CD14-positive monocyte (primary cell): Measurements from ENCODE around the gene CRYBG1. TPM values are rescaled to one million over a fixed set of nuclear protein-coding genes. Genes with fewer than 3 reads are reported as not detected.

Experiments
- DNase-seq, 3 donors: peaks; one replicate each; pipeline ENCODE4 v3.0.0-alpha.2; 2011 to 2022
- H2AFZ ChIP-seq: 2 replicates; pipeline ENCODE4 v1.6.0; 2012; ENCODE audit warnings: mild to moderate bottlenecking, low read depth, low read length, inconsistent platforms; ENCODE audit not compliant: insufficient read depth, poor library complexity, severe bottlenecking
- H3K27ac ChIP-seq, 2 donors: 1 replicate in 1 of 2; 2 replicates in 1 of 2; pipeline ENCODE4 v1.5.1; 2012 to 2013; ENCODE audit warnings: low read length in 2 of 2, control low read depth in 1 of 2, inconsistent platforms in 1 of 2, low read depth in 1 of 2, mild to moderate bottlenecking in 1 of 2
- H3K27me3 ChIP-seq, 2 donors: one replicate each; pipeline versions ENCODE4 v1.6.0 to v1.6.1; 2011 to 2013; ENCODE audit warnings: low read length in 2 of 2; ENCODE audit not compliant: control insufficient read depth in 2 of 2, insufficient read depth in 2 of 2
- H3K36me3 ChIP-seq, 2 donors: replicated peaks in 1 of 2; 1 replicate in 1 of 2; 2 replicates in 1 of 2; pipeline versions ENCODE4 v1.5.1 to v1.6.1; 2012 to 2013; ENCODE audit warnings: low read length in 2 of 2, control low read depth in 1 of 2, inconsistent platforms in 1 of 2, mild to moderate bottlenecking in 1 of 2; ENCODE audit not compliant: insufficient read depth in 2 of 2, control insufficient read depth in 1 of 2
- H3K4me1 ChIP-seq, 2 donors: 1 replicate in 1 of 2; 2 replicates in 1 of 2; pipeline versions ENCODE4 v1.5.1 to v1.6.1; 2012 to 2013; ENCODE audit warnings: low read length in 2 of 2, control low read depth in 1 of 2, inconsistent platforms in 1 of 2, mild to moderate bottlenecking in 1 of 2, moderate library complexity in 1 of 2; ENCODE audit not compliant: insufficient read depth in 2 of 2, control insufficient read depth in 1 of 2
- H3K4me2 ChIP-seq: replicated peaks from 2 replicates; pipeline ENCODE3; 2012; ENCODE audit warnings: low read length, moderate library complexity, mild to moderate bottlenecking; ENCODE audit not compliant: poor library complexity, severe bottlenecking; ENCODE audit errors: extremely low read depth
- H3K4me3 ChIP-seq, 3 experiments: fragments of 200-600 bp in 1 of 3; sonication (generic) in 1 of 3; replicated peaks in 1 of 3; 1 replicate in 2 of 3; 2 replicates in 1 of 3; pipeline ENCODE4 v1.5.1; 2011 to 2013; ENCODE audit warnings: low read length in 3 of 3, mild to moderate bottlenecking in 3 of 3, control low read depth in 2 of 3, low read depth in 2 of 3, inconsistent platforms in 1 of 3, moderate library complexity in 1 of 3
- H3K79me2 ChIP-seq: 2 replicates; pipeline ENCODE4 v1.6.0; 2012; ENCODE audit warnings: mild to moderate bottlenecking, control low read depth, inconsistent platforms, low read length, moderate library complexity; ENCODE audit not compliant: insufficient read depth
- H3K9ac ChIP-seq: 2 replicates; pipeline ENCODE4 v1.6.0; 2017; ENCODE audit warnings: low read length, mild to moderate bottlenecking; ENCODE audit not compliant: insufficient read depth, poor library complexity, severe bottlenecking
- H3K9me3 ChIP-seq, 2 donors: replicated peaks in 1 of 2; 1 replicate in 1 of 2; 2 replicates in 1 of 2; pipeline versions ENCODE4 v1.5.1 to v1.6.1; 2012 to 2013; ENCODE audit warnings: low read length in 2 of 2, control low read depth in 1 of 2; ENCODE audit not compliant: control insufficient read depth in 1 of 2, insufficient read depth in 1 of 2
- H4K20me1 ChIP-seq: 2 replicates; pipeline ENCODE4 v1.6.0; 2012; ENCODE audit warnings: mild to moderate bottlenecking, low read length, control low read depth, moderate library complexity; ENCODE audit not compliant: insufficient read depth
- H3K27ac Mint-ChIP-seq, 7 donors: one replicate each; pipeline ENCODE4 v1.8.0; 2020; ENCODE audit warnings: mild to moderate bottlenecking in 7 of 7, mixed read lengths in 7 of 7, moderate library complexity in 6 of 7, inconsistent platforms in 2 of 7
- H3K27me3 Mint-ChIP-seq, 3 donors: one replicate each; pipeline ENCODE4 v1.8.0; 2021 to 2022; ENCODE audit warnings: low read depth in 3 of 3, mild to moderate bottlenecking in 3 of 3, mixed read lengths in 3 of 3, moderate library complexity in 3 of 3, inconsistent platforms in 1 of 3
- H3K36me3 Mint-ChIP-seq, 2 donors: one replicate each; pipeline ENCODE4 v1.8.0; 2020; ENCODE audit warnings: mixed read lengths in 2 of 2, inconsistent platforms in 1 of 2, mild to moderate bottlenecking in 1 of 2
- H3K4me1 Mint-ChIP-seq: one replicate; pipeline ENCODE4 v1.8.0; 2020; ENCODE audit warnings: mild to moderate bottlenecking, mixed read lengths
- H3K4me3 Mint-ChIP-seq, 2 donors: one replicate each; pipeline ENCODE4 v1.8.0; 2020; ENCODE audit warnings: mild to moderate bottlenecking in 2 of 2, mixed read lengths in 2 of 2, moderate library complexity in 1 of 2
- H3K9me3 Mint-ChIP-seq, 7 donors: one replicate each; pipeline ENCODE4 v1.8.0; 2020 to 2022; ENCODE audit warnings: mixed read lengths in 7 of 7, mild to moderate bottlenecking in 6 of 7, moderate library complexity in 6 of 7, inconsistent platforms in 2 of 7
- WGBS: methylation state at CpG from one replicate; pipeline ENCODE4 v1.1.5; 2013; ENCODE audit warnings: missing lambda C conversion rate; ENCODE audit not compliant: insufficient coverage; 5-methylcytosine and 5-hydroxymethylcytosine counted together
- intact Hi-C, 2 donors: fragments of 100-400 bp; cut with micrococcal nuclease; formaldehyde crosslinking; loops; one replicate each; pipeline versions ENCODE4 v1.15.0 to v1.15.1; 2023
- polyA plus RNA-seq, 3 donors: library from polyadenylated mRNA; depleted of rRNA in 1 of 3; unstranded in 2 of 3; stranded (reverse) in 1 of 3; fragments of 300-500 nt in 2 of 3; fragments of >200 nt in 1 of 3; fragmentation: Illumina TruSeq in 2 of 3; gene quantifications; 1 replicate in 2 of 3; 2 replicates in 1 of 3; pipeline ENCODE4 v1.2.3, GENCODE V29; 2012 to 2021
- TF ChIP-seq, protein P1 (sequence below): fragments of 200-600 bp; IDR thresholded peaks from one replicate; pipeline ENCODE4 v1.8.0; 2022; ENCODE audit warnings: antibody characterized with exemption, mild to moderate bottlenecking

CRYBG1 gene
- polyA plus RNA-seq, 3 donors: 7.9 to 11.9 (median 11.1) TPM

DNA sequence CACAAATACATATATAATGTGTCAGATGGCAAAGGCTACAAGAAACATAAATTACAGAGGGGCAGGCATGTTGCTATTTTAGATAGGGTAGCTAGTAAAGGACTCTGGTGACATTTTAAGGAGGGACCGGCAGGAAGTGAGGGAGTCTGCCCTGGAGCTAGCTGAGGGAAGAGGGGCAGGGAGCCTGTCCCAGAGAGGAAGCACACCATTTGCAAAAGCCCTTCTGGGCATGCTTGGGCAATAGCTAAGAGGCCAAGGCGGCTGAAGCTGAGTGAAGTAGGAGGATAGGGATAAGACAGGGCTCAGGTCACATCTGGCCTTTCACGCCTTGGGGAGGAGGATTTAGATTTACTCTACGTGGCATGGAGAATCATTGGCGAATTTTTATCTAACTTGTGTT is 172.5 kb downstream of the CRYBG1 start:
- Histone ChIP-seq H3K4me2 (peak overlapping the region; percentile 9), H3K27ac (peak overlapping the region; percentile 18 to 74), H3K36me3 (peaks cover 56 to 74% of the 10 kb centered on the region in 2 donors), H3K27me3 (no peaks in the 10 kb centered on the region), H2AFZ (peak overlapping the region; percentile 39), H3K79me2 (peaks cover 96% of the 10 kb centered on the region), H3K4me1 (peaks cover 45 to 52% of the 10 kb centered on the region in 2 donors), H4K20me1 (no peaks in the 10 kb centered on the region), H3K9ac (no peak overlapping the region), H3K4me3 (no peak overlapping the region), H3K9me3 (no peaks in the 10 kb centered on the region)
- peaks cover 52% of the 10 kb centered on the region for H3K4me1 Mint-ChIP-seq
- H3K9me3 Mint-ChIP-seq: no peaks in the 10 kb centered on the region
- H3K27ac Mint-ChIP-seq: peak overlapping the region; percentile 63 to 90 (median 81)
- intact Hi-C loops: no loop called here
- DNase-seq: peak in 2 of 3 donors; percentile 34 to 50
- WGBS: 31% methylated on average over 3 of the region's 5 CpGs
- no peak overlapping the region for H3K4me3 Mint-ChIP-seq
- peaks cover 0 to 1% (median 0%) of the 10 kb centered on the region in 3 donors for H3K27me3 Mint-ChIP-seq
- TF ChIP-seq, protein P1, sequence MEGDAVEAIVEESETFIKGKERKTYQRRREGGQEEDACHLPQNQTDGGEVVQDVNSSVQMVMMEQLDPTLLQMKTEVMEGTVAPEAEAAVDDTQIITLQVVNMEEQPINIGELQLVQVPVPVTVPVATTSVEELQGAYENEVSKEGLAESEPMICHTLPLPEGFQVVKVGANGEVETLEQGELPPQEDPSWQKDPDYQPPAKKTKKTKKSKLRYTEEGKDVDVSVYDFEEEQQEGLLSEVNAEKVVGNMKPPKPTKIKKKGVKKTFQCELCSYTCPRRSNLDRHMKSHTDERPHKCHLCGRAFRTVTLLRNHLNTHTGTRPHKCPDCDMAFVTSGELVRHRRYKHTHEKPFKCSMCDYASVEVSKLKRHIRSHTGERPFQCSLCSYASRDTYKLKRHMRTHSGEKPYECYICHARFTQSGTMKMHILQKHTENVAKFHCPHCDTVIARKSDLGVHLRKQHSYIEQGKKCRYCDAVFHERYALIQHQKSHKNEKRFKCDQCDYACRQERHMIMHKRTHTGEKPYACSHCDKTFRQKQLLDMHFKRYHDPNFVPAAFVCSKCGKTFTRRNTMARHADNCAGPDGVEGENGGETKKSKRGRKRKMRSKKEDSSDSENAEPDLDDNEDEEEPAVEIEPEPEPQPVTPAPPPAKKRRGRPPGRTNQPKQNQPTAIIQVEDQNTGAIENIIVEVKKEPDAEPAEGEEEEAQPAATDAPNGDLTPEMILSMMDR: no peak
- H3K36me3 Mint-ChIP-seq: peaks cover 67 to 78% of the 10 kb centered on the region in 2 donors

DNA sequence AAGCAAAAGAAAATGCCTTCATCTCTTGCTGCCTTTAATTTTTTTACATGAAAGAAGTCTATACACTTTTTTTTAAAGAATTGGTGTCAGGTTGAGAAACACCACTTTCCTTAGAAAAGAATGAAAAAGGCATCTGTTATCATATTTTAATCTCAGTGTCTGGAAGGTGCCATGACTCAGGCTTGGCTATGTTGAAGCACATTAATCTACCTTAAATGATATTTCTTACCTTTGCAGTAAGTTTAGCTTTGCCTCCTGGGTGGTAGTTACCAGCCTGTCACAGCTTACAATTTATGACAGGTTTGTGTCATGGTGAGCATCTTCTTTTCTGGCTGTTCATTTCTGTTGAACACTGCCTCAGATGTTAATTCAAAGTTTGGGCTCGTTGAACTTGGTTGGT is 173.5 kb downstream of the CRYBG1 start:
- Histone ChIP-seq H3K4me3 (no peak overlapping the region), H2AFZ (no peak overlapping the region), H3K4me1 (peaks cover 55 to 61% of the 10 kb centered on the region in 2 donors), H3K4me2 (no peak overlapping the region), H3K27me3 (no peaks in the 10 kb centered on the region), H3K9me3 (no peaks in the 10 kb centered on the region), H3K27ac (peak overlapping the region in 1 of 2 donors; percentile 74), H3K79me2 (peaks cover 94% of the 10 kb centered on the region), H3K9ac (no peak overlapping the region), H3K36me3 (peaks cover 47 to 65% of the 10 kb centered on the region in 2 donors), H4K20me1 (no peaks in the 10 kb centered on the region)
- Mint-ChIP-seq H3K36me3 (peaks cover 63 to 75% of the 10 kb centered on the region in 2 donors), H3K4me3 (no peak overlapping the region), H3K9me3 (no peaks in the 10 kb centered on the region), H3K27ac (peak overlapping the region in 6 of 7 donors; percentile 8 to 89 (median 42)), H3K4me1 (peaks cover 58% of the 10 kb centered on the region), H3K27me3 (peaks cover 0 to 1% (median 0%) of the 10 kb centered on the region in 3 donors)
- WGBS: 29% methylated on average over 1 of the region's 1 CpG
- no peak for DNase-seq
- intact Hi-C loops: no loop called here
- TF ChIP-seq, protein P1: no peak
